Measurements from ENCODE around the gene ZNF497. TPM values are rescaled to one million over a fixed set of nuclear protein-coding genes. Genes with fewer than 3 reads are reported as not detected.

Gene ZNF497
- total and polyA plus RNA-seq, 9 of the 15 experiments (the other 6 are each of a cell fraction or from before 2014, with no cell fraction given), result 0.06 to 0.98 (median 0.44) TPM; not detected in 1

- H4K20me1 ChIP-seq (replicated peaks; ENCODE audit: control insufficient read depth, insufficient read depth, low read length), result no peaks in the 10 kb centered on the region
- no peak overlapping the region for H3K4me3 ChIP-seq
- no peak for DNase-seq (ENCODE audit: extremely low read depth in 1 of 4, low spot score in 3 of 4)
- no peak overlapping the region for H2AFZ ChIP-seq (ENCODE audit: low read depth, low read length)
- H3K9me1 ChIP-seq (ENCODE audit: control insufficient read depth, insufficient read depth, low read length), result no peaks in the 10 kb centered on the region
- no peak overlapping the region for H3K9ac ChIP-seq (ENCODE audit: insufficient read depth in 1 of 2, low read depth in 2 of 2, low read length in 2 of 2)
- no peaks in the 10 kb centered on the region for H3K27me3 ChIP-seq (ENCODE audit: control insufficient read depth in 2 of 2, insufficient read depth in 2 of 2, low read length in 2 of 2)
- BruUV-seq (replicated peaks), result no TSS peak
- ChIA-PET POLR2A (interaction anchor here (0.6 to 2.4 kb wide), 3 partner anchors 12 to 27 kb away, joined by 3 to 11 read pairs (median 3); no protein-coding TSS in a partner anchor), CTCF (ENCODE audit: low intra/inter-chr PET ratio) (no interaction called here)
- ATAC-seq, result no peak
- WGBS (ENCODE audit: insufficient coverage, low coverage, missing lambda C conversion rate), result 94% methylated on average over 19 of the region's 19 CpGs
- no peak overlapping the region for H3K4me2 ChIP-seq (ENCODE audit: insufficient read depth, low read length)
- peaks cover 49% of the 10 kb centered on the region for H3K36me3 ChIP-seq (ENCODE audit: control insufficient read depth, insufficient read depth, low read length)
- H3K79me2 ChIP-seq (ENCODE audit: control insufficient read depth, insufficient read depth, low read length), result peaks cover 9% of the 10 kb centered on the region; the same call in 2 of the 3 replicates
- peaks cover 9 to 19% of the 10 kb centered on the region in 2 experiments; a peak in 4 of 5 replicates for H3K4me1 ChIP-seq (replicated peaks in 1 of 2; ENCODE audit: control insufficient read depth in 2 of 2, insufficient read depth in 2 of 2, low read length in 2 of 2)
- no peak overlapping the region for H3K27ac ChIP-seq (ENCODE audit: extremely low read depth, low read depth, low read length)
- intact Hi-C loops (cut with micrococcal nuclease), result no loop called here
- in situ Hi-C loops (cut with MboI), result no loop called here
- H3K9me3 ChIP-seq (replicated peaks; ENCODE audit: control insufficient read depth, insufficient read depth, low read depth, low read length), result peaks cover 2% of the 10 kb centered on the region; the same call in 1 of the 2 replicates
- FAIRE-seq, result no peak
- TF ChIP-seq NELFE (IDR thresholded peaks at IDR 0.05; ENCODE audit: insufficient read depth, insufficient read length) (no peak), DIDO1 (tag; IDR thresholded peaks at IDR 0.05; ENCODE audit: low read depth) (no peak), POLR3A (IDR thresholded peaks at IDR 0.05; ENCODE audit: borderline replicate concordance, extremely low read depth, insufficient read depth, insufficient read length) (no peak), NFXL1 (CRISPR knock-in tag; IDR thresholded peaks at IDR 0.05) (no peak), FOS (IDR thresholded peaks at IDR 0.05; ENCODE audit: extremely low read depth, insufficient read length) (no peak), ZNF311 (CRISPR knock-in tag; IDR thresholded peaks at IDR 0.05) (no peak), RBFOX2 (IDR thresholded peaks at IDR 0.05; ENCODE audit: low read depth, low read length) (no peak), ZBTB43 (CRISPR knock-in tag; IDR thresholded peaks at IDR 0.05) (no peak), EP300 (IDR thresholded peaks at IDR 0.05; ENCODE audit: low read length) (no peak), MAFG (tag; conservative IDR thresholded peaks at IDR 0.05) (no peak), ATF1 (CRISPR knock-in tag; IDR thresholded peaks at IDR 0.05) (no peak), ATF1 (tag; IDR thresholded peaks at IDR 0.05) (no peak), SAP30 (IDR thresholded peaks at IDR 0.05; ENCODE audit: borderline replicate concordance, insufficient read depth, low read depth, low read length, poor library complexity, severe bottlenecking) (no peak), TEAD4 (IDR thresholded peaks at IDR 0.05; ENCODE audit: low read length) (no peak), TEAD4 (CRISPR knock-in tag; IDR thresholded peaks at IDR 0.05; ENCODE audit: borderline replicate concordance) (no peak), HDAC2 (IDR thresholded peaks at IDR 0.05) (no peak), PPARD (CRISPR knock-in tag; IDR thresholded peaks at IDR 0.05) (no peak), ZC3H11A (IDR thresholded peaks at IDR 0.05; ENCODE audit: low read depth, low read length) (no peak)
- TF ChIP-seq, protein P1, sequence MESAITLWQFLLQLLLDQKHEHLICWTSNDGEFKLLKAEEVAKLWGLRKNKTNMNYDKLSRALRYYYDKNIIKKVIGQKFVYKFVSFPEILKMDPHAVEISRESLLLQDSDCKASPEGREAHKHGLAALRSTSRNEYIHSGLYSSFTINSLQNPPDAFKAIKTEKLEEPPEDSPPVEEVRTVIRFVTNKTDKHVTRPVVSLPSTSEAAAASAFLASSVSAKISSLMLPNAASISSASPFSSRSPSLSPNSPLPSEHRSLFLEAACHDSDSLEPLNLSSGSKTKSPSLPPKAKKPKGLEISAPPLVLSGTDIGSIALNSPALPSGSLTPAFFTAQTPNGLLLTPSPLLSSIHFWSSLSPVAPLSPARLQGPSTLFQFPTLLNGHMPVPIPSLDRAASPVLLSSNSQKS (CRISPR knock-in tag; IDR thresholded peaks at IDR 0.05), result no peak
These were observed 27.8 kb downstream of the ZNF497 start for GRCh38 chr19:58334691-58335249.

All from K562 (cell line).